ENCODE measurements around the gene IP6K2. TPM values are rescaled to one million over a fixed set of nuclear protein-coding genes. Genes with fewer than 3 reads are reported as not detected.

The IP6K2 gene
- total and polyA plus RNA-seq, 3 donors from 2014 or later = 113 to 148 (median 114) TPM

DNA sequence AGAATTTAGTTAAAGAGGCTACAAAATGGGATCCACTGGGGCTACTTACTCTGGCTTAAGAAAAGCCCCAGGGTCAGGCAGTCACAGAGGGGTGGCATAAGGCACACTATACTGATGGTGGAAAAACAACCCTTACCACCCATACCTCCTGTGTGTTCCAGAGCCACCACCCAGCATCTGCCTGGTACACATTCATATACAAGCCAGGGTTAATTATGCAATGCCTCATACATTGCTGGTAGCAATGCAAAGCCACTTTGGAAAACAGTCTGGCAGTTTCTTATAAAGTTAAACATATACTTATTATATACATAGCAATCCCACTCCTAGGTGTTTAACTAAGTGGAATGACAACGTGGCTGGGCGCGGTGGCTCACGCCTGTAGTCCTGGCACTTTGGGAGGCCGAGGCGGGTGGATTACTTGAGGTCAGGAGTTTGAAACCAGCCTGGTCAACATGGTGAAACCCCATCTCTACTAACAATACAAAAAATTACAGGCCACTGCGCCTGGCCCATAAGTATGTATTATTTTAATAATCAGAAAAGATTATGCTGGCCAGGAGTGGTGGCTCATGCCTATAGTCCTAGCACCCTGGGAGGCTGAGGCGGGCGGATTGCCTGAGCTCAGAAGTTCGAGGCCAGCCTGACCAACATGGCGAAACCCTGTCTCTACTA lies 16.2 kb downstream of the IP6K2 start:
- intact Hi-C loops (cut with DNase I; ENCODE audit: low total_unique reads) = no loop called here
- H3K4me3 ChIP-seq = no peak overlapping the region
- no peaks in the 10 kb centered on the region for H3K36me3 ChIP-seq (ENCODE audit: low read depth, missing control alignments)
- 85 to 89% methylated on average over 11 of the region's 11 CpGs for WGBS, 2 donors
- H3K27me3 ChIP-seq = no peaks in the 10 kb centered on the region
- no peaks in the 10 kb centered on the region for H3K9me3 ChIP-seq
- peaks cover 27% of the 10 kb centered on the region for H3K4me1 ChIP-seq
- no peak overlapping the region for H3K27ac ChIP-seq
- TF ChIP-seq POLR2A (IDR thresholded peaks at IDR 0.05) = no peak
- TF ChIP-seq, protein P1, sequence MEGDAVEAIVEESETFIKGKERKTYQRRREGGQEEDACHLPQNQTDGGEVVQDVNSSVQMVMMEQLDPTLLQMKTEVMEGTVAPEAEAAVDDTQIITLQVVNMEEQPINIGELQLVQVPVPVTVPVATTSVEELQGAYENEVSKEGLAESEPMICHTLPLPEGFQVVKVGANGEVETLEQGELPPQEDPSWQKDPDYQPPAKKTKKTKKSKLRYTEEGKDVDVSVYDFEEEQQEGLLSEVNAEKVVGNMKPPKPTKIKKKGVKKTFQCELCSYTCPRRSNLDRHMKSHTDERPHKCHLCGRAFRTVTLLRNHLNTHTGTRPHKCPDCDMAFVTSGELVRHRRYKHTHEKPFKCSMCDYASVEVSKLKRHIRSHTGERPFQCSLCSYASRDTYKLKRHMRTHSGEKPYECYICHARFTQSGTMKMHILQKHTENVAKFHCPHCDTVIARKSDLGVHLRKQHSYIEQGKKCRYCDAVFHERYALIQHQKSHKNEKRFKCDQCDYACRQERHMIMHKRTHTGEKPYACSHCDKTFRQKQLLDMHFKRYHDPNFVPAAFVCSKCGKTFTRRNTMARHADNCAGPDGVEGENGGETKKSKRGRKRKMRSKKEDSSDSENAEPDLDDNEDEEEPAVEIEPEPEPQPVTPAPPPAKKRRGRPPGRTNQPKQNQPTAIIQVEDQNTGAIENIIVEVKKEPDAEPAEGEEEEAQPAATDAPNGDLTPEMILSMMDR (IDR thresholded peaks at IDR 0.05) = no peak
- no peak for DNase-seq

DNA sequence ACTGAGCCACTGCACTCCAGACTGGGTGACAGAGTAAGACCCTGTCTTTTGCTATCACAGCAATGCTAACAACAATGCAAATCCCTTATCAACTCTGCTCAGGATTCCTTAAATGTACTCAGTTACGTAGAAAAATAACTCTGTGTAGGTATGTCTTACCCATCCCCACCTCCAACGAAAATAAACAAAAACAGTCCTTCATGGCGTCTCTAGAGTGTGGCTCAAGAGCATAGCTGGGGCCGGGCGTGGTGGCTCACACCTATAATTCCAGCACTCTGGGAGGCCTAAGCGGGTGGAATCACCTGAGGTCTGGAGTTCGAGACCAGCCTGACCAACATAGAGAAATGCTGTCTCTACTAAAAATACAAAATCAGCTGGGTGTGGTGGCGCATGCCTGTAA lies 18.1 kb downstream of the IP6K2 start:
- Histone ChIP-seq H3K4me1 (peaks cover 28% of the 10 kb centered on the region), H3K4me3 (no peak overlapping the region), H3K27ac (no peak overlapping the region), H3K9me3 (no peaks in the 10 kb centered on the region), H3K27me3 (no peaks in the 10 kb centered on the region), H3K36me3 (ENCODE audit: low read depth, missing control alignments) (no peaks in the 10 kb centered on the region)
- TF ChIP-seq, protein P1 (IDR thresholded peaks at IDR 0.05) = no peak
- 88 to 92% methylated on average over 8 of the region's 8 CpGs for whole genome bisulfite sequencing, 2 donors
- intact Hi-C loops (cut with DNase I; ENCODE audit: low total_unique reads) = no loop called here
- no peak for DNase-seq

DNA sequence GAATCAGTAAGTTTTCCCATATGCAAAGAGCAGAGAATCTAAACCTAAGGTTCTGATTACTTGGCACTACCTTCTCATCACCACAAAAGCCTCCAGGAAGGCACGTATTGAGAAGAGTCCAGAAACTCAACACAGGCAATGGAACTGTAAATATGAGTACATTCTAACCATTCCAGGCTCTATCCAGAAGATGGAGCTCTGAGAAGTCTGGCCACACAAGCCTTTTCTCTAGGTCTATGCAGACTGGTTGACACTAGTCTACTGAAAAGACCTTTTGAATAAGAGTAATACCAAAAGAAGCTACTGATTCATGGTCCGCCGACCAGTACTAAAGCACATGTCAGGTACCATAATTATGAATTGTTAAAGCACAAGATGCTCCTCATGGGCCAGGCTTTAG lies 19.1 kb downstream of the IP6K2 start:
- intact Hi-C loops (cut with DNase I; ENCODE audit: low total_unique reads) = no loop called here
- TF ChIP-seq, protein P1 (IDR thresholded peaks at IDR 0.05) = no peak
- TF ChIP-seq POLR2A (IDR thresholded peaks at IDR 0.05) = no peak
- H3K4me1 ChIP-seq = peaks cover 30% of the 10 kb centered on the region
- no peak overlapping the region for H3K27ac ChIP-seq
- H3K9me3 ChIP-seq = no peaks in the 10 kb centered on the region
- WGBS, 2 donors = 81 to 89% methylated on average over 3 of the region's 3 CpGs
- no peaks in the 10 kb centered on the region for H3K27me3 ChIP-seq
- DNase-seq = no peak
- no peak overlapping the region for H3K4me3 ChIP-seq
- H3K36me3 ChIP-seq (ENCODE audit: low read depth, missing control alignments) = no peaks in the 10 kb centered on the region

DNA sequence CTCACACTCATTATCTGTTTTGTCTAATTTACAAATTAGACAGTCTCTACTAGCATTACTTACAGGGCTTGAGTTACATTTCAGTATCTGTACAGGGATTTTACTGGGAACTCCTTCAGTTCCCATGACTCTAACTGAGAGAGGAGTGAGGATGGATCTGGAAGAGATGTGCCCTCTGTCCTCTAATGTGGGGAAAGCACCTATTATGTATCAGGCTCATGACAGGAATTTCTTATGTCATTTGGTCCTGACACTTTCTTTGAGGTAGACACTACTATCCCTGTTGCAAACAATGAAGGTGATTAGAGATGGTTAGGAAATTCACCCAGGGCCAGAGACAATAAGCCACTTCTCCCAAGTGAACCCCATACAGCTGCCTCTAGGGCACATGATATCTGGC lies 20.4 kb downstream of the IP6K2 start:
- intact Hi-C loops (cut with DNase I; ENCODE audit: low total_unique reads) = no loop called here
- no peak for DNase-seq
- Histone ChIP-seq H3K4me3 (no peak overlapping the region), H3K27me3 (no peaks in the 10 kb centered on the region), H3K4me1 (peaks cover 35% of the 10 kb centered on the region), H3K36me3 (ENCODE audit: low read depth, missing control alignments) (no peaks in the 10 kb centered on the region), H3K27ac (peak overlapping the region; percentile 53 to 85), H3K9me3 (no peaks in the 10 kb centered on the region)
- TF ChIP-seq, protein P1 (IDR thresholded peaks at IDR 0.05) = no peak
- TF ChIP-seq POLR2A (IDR thresholded peaks at IDR 0.05) = no peak

DNA sequence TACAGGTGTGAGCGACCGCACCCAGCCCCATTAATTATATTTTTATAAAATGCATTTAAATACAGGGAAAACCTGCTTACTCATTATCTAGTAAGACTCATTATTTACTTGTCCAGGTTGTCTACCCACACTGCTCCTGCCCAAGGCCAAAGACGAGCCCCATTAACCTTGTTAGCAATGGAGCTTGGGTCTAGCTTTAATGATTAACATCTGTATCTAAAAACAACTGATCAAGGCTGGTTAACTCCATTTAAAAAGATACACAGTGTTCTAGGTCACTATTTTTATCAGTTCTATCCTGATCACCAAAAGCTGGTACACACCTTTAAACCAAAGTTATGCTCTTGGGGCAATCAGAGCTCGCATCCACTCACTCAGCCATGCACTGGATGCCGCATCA lies 20.9 kb downstream of the IP6K2 start:
- Histone ChIP-seq H3K4me3 (no peak overlapping the region), H3K9me3 (no peaks in the 10 kb centered on the region), H3K36me3 (ENCODE audit: low read depth, missing control alignments) (no peaks in the 10 kb centered on the region), H3K4me1 (peaks cover 35% of the 10 kb centered on the region), H3K27ac (peak overlapping the region; percentile 85 to 87), H3K27me3 (no peaks in the 10 kb centered on the region)
- TF ChIP-seq, protein P1 (IDR thresholded peaks at IDR 0.05) = no peak
- no peak for TF ChIP-seq POLR2A (IDR thresholded peaks at IDR 0.05)
- DNase-seq = no peak
- intact Hi-C loops (cut with DNase I; ENCODE audit: low total_unique reads) = no loop called here
- WGBS, 2 donors = 79 to 88% methylated on average over 5 of the region's 5 CpGs

Data from testis (tissue), 3 donors.